Neural cell (in vitro differentiated cells): ENCODE results near the gene TMPRSS6. TPM values are rescaled to one million over a fixed set of nuclear protein-coding genes. Genes with fewer than 3 reads are reported as not detected.

Experiments used
- H2AFZ ChIP-seq: fragments of 200-600, 300-800 bp; sonication (generic), shearing (Covaris generic); 2 replicates; pipeline ENCODE4 v1.6.0; 2014; ENCODE audit warnings: low read depth, mild to moderate bottlenecking, antibody characterized with exemption, low read length, moderate library complexity
- H3F3A ChIP-seq: fragments of 200-600 bp; shearing (Covaris generic); 2 replicates; pipeline ENCODE4 v1.6.1; 2016; ENCODE audit warnings: mild to moderate bottlenecking, moderate library complexity, mixed read lengths, antibody characterized with exemption, low read length; ENCODE audit not compliant: insufficient read depth, poor library complexity, severe bottlenecking
- H3K27ac ChIP-seq: fragments of 200-600, 300-800 bp; sonication (generic), shearing (Covaris generic); 2 replicates; pipeline ENCODE4 v1.5.1; 2014; ENCODE audit warnings: mild to moderate bottlenecking, low read length, moderate library complexity
- H3K27me3 ChIP-seq: fragments of 300-800, 200-600 bp; sonication (generic), shearing (Covaris generic); 2 replicates; pipeline ENCODE4 v1.6.0; 2014; ENCODE audit warnings: mild to moderate bottlenecking, low read depth, low read length, moderate library complexity; ENCODE audit not compliant: insufficient read depth
- H3K36me3 ChIP-seq: fragments of 300-800, 200-600 bp; sonication (generic), shearing (Covaris generic); 2 replicates; pipeline ENCODE4 v1.5.1; 2014; ENCODE audit warnings: mild to moderate bottlenecking, antibody characterized with exemption, low read length, moderate library complexity; ENCODE audit not compliant: insufficient read depth
- H3K4me2 ChIP-seq: fragments of 300-800, 200-600 bp; sonication (generic), shearing (Covaris generic); 2 replicates; pipeline ENCODE4 v1.6.0; 2014; ENCODE audit warnings: mild to moderate bottlenecking, low read length
- H3K4me3 ChIP-seq: fragments of 300-800, 200-600 bp; sonication (generic), shearing (Covaris generic); 2 replicates; pipeline ENCODE4 v1.5.1; 2014; ENCODE audit warnings: mild to moderate bottlenecking, low read length, moderate library complexity
- H3K79me2 ChIP-seq: fragments of 200-600 bp; shearing (Covaris generic); replicated peaks from 2 replicates; pipeline ENCODE4 v1.6.0; 2014; ENCODE audit warnings: mild to moderate bottlenecking, low read length, moderate library complexity; ENCODE audit not compliant: insufficient read depth
- H3K9ac ChIP-seq: fragments of 300-800, 200-600 bp; sonication (generic), shearing (Covaris generic); 2 replicates; pipeline ENCODE4 v1.6.1; 2016; ENCODE audit warnings: mild to moderate bottlenecking, low read length, mixed read lengths
- H3K9me2 ChIP-seq: fragments of 200-600 bp; shearing (Covaris generic); 2 replicates; pipeline ENCODE4 v1.6.1; 2016; ENCODE audit warnings: mild to moderate bottlenecking, low read length, mixed read lengths; ENCODE audit not compliant: insufficient read depth
- H3K9me3 ChIP-seq: fragments of 200-600, 300-800 bp; sonication (generic), shearing (Covaris generic); 2 replicates; pipeline ENCODE4 v1.6.1; 2016; ENCODE audit warnings: mild to moderate bottlenecking, mixed run types, low read length, moderate library complexity, mixed read lengths
- H4K20me1 ChIP-seq: fragments of 200-600 bp; shearing (Covaris generic); 2 replicates; pipeline ENCODE4 v1.6.1; 2016; ENCODE audit warnings: mild to moderate bottlenecking, mixed run types; ENCODE audit not compliant: insufficient read depth
- EP300 ChIP-seq: fragments of 450-650 bp; conservative IDR thresholded peaks from 2 replicates; pipeline ENCODE4 v1.6.1; 2014; ENCODE audit warnings: antibody characterized with exemption, mild to moderate bottlenecking, moderate library complexity; ENCODE audit not compliant: poor library complexity, severe bottlenecking
- EZH2 ChIP-seq: fragments of 200-600, 300-800 bp; shearing (Covaris generic), sonication (generic); IDR thresholded peaks from 2 replicates; pipeline ENCODE4 v1.6.1; 2014; ENCODE audit warnings: antibody characterized with exemption, low read length, borderline replicate concordance, mild to moderate bottlenecking; ENCODE audit not compliant: insufficient read depth, poor library complexity, severe bottlenecking
- MXI1 ChIP-seq: fragments of 450-650 bp; conservative IDR thresholded peaks from 2 replicates; pipeline ENCODE4 v1.6.1; 2014; ENCODE audit warnings: antibody characterized with exemption, mild to moderate bottlenecking; ENCODE audit not compliant: poor library complexity, severe bottlenecking
- REST ChIP-seq: IDR thresholded peaks from 2 replicates; pipeline ENCODE4 v1.6.1; 2012; ENCODE audit warnings: borderline replicate concordance
- SMC3 ChIP-seq: fragments of 450-650 bp; conservative IDR thresholded peaks from 2 replicates; pipeline ENCODE4 v1.6.1; 2014; ENCODE audit warnings: antibody characterized with exemption, mild to moderate bottlenecking, moderate library complexity; ENCODE audit not compliant: poor library complexity
- polyA plus RNA-seq: library from polyadenylated mRNA; depleted of rRNA; stranded (reverse); fragments of >200 nt; gene quantifications from 2 replicates; pipeline ENCODE4 v1.2.3, GENCODE V29; 2014

TMPRSS6 gene
- polyA plus RNA-seq, 1 donor from 2014 or later = not detected

DNA sequence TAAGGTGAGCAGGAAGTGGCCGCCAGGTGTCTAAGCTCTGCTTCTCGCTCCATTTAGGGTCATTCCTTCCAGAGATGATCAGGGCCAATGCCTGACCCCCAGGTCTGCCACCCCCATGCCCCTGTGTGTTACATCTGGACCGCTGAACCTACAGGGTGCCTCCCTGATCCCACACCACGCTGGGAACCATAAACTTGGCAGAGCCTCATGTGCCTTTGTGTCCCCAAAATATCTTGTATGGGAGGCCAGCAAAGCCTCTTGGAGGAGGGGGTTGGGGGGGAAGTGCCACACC lies 94.0 kb downstream of the TMPRSS6 start:
- TF ChIP-seq SMC3 (no peak), EP300 (no peak), EZH2 (no peak), REST (no peak), MXI1 (no peak)
- Histone ChIP-seq H3K27me3 (no peaks in the 10 kb centered on the region), H3K9me3 (no peaks in the 10 kb centered on the region), H2AFZ (no peak overlapping the region), H3K9ac (no peak overlapping the region), H3K9me2 (no peaks in the 10 kb centered on the region), H3K27ac (no peak overlapping the region), H3F3A (no peaks in the 10 kb centered on the region), H3K36me3 (no peaks in the 10 kb centered on the region), H3K4me3 (no peak overlapping the region), H3K79me2 (peaks cover 9% of the 10 kb centered on the region), H4K20me1 (no peaks in the 10 kb centered on the region), H3K4me2 (no peak overlapping the region)

Other genes with a start within 250 kb of the TMPRSS6 start
- gene NCF4, start 248.7 kb downstream of the TMPRSS6 start, polyA plus RNA-seq = not detected in 2 replicates
- not detected in 2 replicates for gene CSF2RB, start 196.1 kb downstream of the TMPRSS6 start, polyA plus RNA-seq
- gene TST, start 90.3 kb downstream of the TMPRSS6 start, polyA plus RNA-seq = 5.4 and 5.8 TPM in 2 replicates
- 54.5 and 56.0 TPM in 2 replicates for gene MPST, start 90.0 kb downstream of the TMPRSS6 start, polyA plus RNA-seq
- gene KCTD17, start 58.0 kb downstream of the TMPRSS6 start, polyA plus RNA-seq = 96.3 and 111 TPM in 2 replicates
- not detected in 2 replicates for gene IL2RB, start 40.2 kb upstream of the TMPRSS6 start, polyA plus RNA-seq
- gene C1QTNF6, start 78.5 kb upstream of the TMPRSS6 start, polyA plus RNA-seq = 5.3 and 7.9 TPM in 2 replicates
- gene SSTR3, start 102.8 kb upstream of the TMPRSS6 start, polyA plus RNA-seq = not detected in 2 replicates
- gene RAC2, start 134.6 kb upstream of the TMPRSS6 start, polyA plus RNA-seq = not detected in 2 replicates
- gene CYTH4, start 172.8 kb upstream of the TMPRSS6 start, polyA plus RNA-seq = not detected in 2 replicates